GM12801 (cell line): ENCODE results near the gene HECW1.

Experiments used
- TF ChIP-seq, protein P1 (sequence below): IDR thresholded peaks from one replicate; pipeline ENCODE4 v1.5.1; 2011; ENCODE audit warnings: control low read depth; ENCODE audit not compliant: insufficient read length; ENCODE audit errors: extremely low read depth

The HECW1 gene

GRCh38 chr7:43443381-43443780, 330.9 kb downstream of the HECW1 start:
- TF ChIP-seq, protein P1, sequence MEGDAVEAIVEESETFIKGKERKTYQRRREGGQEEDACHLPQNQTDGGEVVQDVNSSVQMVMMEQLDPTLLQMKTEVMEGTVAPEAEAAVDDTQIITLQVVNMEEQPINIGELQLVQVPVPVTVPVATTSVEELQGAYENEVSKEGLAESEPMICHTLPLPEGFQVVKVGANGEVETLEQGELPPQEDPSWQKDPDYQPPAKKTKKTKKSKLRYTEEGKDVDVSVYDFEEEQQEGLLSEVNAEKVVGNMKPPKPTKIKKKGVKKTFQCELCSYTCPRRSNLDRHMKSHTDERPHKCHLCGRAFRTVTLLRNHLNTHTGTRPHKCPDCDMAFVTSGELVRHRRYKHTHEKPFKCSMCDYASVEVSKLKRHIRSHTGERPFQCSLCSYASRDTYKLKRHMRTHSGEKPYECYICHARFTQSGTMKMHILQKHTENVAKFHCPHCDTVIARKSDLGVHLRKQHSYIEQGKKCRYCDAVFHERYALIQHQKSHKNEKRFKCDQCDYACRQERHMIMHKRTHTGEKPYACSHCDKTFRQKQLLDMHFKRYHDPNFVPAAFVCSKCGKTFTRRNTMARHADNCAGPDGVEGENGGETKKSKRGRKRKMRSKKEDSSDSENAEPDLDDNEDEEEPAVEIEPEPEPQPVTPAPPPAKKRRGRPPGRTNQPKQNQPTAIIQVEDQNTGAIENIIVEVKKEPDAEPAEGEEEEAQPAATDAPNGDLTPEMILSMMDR = no peak

GRCh38 chr7:43444711-43445578, 332.5 kb downstream of the HECW1 start:
- TF ChIP-seq, protein P1 = no peak

DNA sequence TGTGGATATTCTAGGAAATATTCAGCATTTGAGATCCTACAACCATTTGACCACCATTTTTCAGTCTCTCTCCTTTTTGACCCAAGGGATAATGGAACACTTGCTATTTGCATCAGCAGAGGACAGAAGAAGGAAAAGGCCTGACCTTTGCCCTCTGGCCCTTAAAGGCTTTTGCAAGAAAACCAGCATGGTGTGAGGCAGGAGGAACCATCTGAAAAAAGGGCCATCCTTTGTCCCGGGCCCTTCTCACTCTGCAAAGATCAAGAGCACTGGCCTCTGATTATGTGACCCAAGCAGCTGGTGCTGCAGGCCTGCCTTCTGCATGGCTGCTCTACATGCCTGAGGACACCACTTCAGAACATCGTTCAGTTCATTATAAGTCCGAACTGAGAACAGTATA, 337.1 kb downstream of the HECW1 start:
- TF ChIP-seq, protein P1 = no peak

GRCh38 chr7:43450894-43451293, 338.4 kb downstream of the HECW1 start:
- TF ChIP-seq, protein P1 = no peak

DNA sequence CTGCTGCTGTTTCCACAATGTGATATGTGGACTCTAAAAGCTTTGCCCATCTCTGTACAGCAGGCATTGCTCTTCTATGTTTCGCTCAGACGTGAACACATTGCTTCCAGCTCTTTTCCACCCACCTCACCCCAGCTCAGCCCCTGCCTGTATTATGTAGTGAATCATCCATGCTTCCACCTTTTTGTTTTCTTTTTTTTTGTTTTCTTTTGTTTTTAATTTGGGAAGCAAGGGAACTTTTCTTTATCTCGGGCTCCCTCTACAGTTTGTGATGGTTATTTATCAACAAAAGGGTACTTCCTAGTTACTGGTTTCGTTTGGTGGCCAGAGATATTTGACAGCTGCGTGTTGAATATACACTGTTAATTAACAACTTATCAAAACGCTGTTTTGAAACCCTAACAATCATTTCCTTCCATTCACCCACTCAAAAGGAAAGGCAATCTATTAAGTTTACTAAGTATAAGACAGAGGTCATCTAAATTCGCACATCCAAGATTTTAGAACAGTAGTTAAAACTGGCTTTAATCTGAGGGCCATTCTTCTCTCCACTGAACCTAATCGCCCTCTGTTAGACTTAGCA, 342.6 kb downstream of the HECW1 start:
- TF ChIP-seq, protein P1 = no peak

DNA sequence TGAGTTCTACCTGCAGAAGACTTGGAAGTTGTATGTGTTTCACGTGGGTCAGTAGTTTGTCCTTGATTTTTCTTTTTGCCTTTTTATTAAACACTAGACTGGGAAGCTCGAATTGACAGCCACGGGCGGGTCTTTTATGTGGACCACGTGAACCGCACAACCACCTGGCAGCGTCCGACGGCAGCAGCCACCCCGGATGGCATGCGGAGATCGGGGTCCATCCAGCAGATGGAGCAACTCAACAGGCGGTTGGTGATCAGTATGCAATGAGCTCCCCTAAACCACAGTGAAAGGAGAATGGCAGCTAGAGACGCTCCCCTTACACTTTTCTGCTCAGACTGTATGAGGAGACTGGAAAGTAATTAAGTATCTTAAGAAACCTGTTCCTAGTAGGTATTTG, 343.8 kb downstream of the HECW1 start:
- TF ChIP-seq, protein P1 = no peak

DNA sequence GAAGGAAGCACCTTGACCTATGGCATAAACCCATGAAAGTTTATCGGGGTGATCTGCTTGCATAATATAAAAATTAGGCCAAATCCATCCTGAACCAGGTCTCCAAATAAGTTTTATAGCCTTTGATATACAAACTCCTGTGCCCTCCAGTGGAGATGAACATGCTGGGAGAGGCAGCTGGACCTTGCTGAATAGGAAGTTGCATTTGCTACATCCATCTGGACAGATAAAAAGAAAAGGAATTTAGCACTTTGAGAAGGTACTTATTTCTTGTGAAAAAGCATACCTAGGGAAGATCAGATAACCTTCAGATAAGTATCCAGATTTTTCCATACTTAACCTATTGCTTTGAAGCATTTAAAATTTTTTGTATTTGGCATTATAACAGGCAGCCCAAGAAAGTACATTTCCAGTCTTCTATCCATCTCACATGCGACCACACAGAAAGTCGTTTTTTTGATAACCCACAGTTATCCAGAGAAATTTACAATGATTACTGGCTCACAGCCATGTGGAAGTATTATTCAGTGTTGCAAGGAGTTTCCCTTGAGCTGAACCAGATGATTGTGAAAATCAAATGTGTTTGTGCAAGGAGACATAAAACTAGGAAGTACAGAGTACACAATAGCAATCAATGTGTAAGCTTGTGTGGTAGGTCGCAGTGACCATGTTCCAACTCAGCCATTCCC, 346.0 kb downstream of the HECW1 start:
- TF ChIP-seq, protein P1 = no peak
